HepG2 (cell line): Measurements from ENCODE around the gene MYADML2. TPM values are rescaled to one million over a fixed set of nuclear protein-coding genes. Genes with fewer than 3 reads are reported as not detected.

ENCODE experiments used
- ARNT ChIP-seq: fragments of 450-650 bp; IDR thresholded peaks from 2 replicates; pipeline ENCODE4 v1.6.1; 2017
- ESRRA ChIP-seq: sonication (generic); formaldehyde crosslinking; IDR thresholded peaks from 2 replicates; pipeline ENCODE4 v1.5.1; 2020; ENCODE audit warnings: mild to moderate bottlenecking, low read depth, missing genetic modification reagents
- RFX5 ChIP-seq: IDR thresholded peaks from 2 replicates; pipeline ENCODE4 v1.6.1; 2011; ENCODE audit warnings: low read depth, low read length, improper control_type of control experiment
- SNRNP70 ChIP-seq: fragments of 200-400 bp; formaldehyde crosslinking; IDR thresholded peaks from 2 replicates; pipeline ENCODE4 v1.6.1; 2017; ENCODE audit warnings: mild to moderate bottlenecking, low read depth, low read length, moderate library complexity
- SP4 ChIP-seq: sonication (generic); formaldehyde crosslinking; IDR thresholded peaks from 2 replicates; pipeline ENCODE4 v1.8.1; 2023; ENCODE audit warnings: mild to moderate bottlenecking, missing genetic modification reagents
- TOE1 ChIP-seq: sonication (generic); formaldehyde crosslinking; IDR thresholded peaks from 2 replicates; pipeline ENCODE4 v1.4.0; 2020; ENCODE audit warnings: mild to moderate bottlenecking, missing genetic modification reagents
- U2AF1 ChIP-seq: fragments of 200-400 bp; formaldehyde crosslinking; optimal IDR thresholded peaks from 2 replicates; pipeline ENCODE3; 2017; ENCODE audit warnings: mild to moderate bottlenecking, low read depth, low read length
- ZNF430 ChIP-seq: sonication (generic); formaldehyde crosslinking; IDR thresholded peaks from 2 replicates; pipeline ENCODE4 v1.9.0; 2021; ENCODE audit warnings: mild to moderate bottlenecking, missing genetic modification reagents
- ZNF660 ChIP-seq: sonication (generic); formaldehyde crosslinking; IDR thresholded peaks from 2 replicates; pipeline ENCODE4 v1.5.1; 2020; ENCODE audit warnings: mild to moderate bottlenecking, low read depth, missing genetic modification reagents, borderline replicate concordance
- ZNF841 ChIP-seq: sonication (generic); formaldehyde crosslinking; IDR thresholded peaks from 2 replicates; pipeline ENCODE4 v1.8.1; 2023; ENCODE audit warnings: missing genetic modification reagents, borderline replicate concordance
- polyA plus RNA-seq, 8 experiments: library from polyadenylated mRNA; depleted of rRNA in 3 of 8; stranded (reverse) in 7 of 8; unstranded in 1 of 8; fragments of >200 nt; fragmentation: Illumina TruSeq in 4 of 8; extraction: Trizol in 4 of 8; gene quantifications; 2 replicates each; pipeline versions ENCODE4 v1.2.1 to v1.2.3, GENCODE V29; 2011 to 2016; ENCODE audit warnings: low read depth in 4 of 8, missing spikeins in 1 of 8, mixed read lengths in 1 of 8; ENCODE audit not compliant: insufficient read depth in 1 of 8
- total RNA-seq, 5 experiments: library from RNA; depleted of rRNA; stranded (reverse); fragments of >200 nt; fragmentation: Illumina TruSeq; extraction: Trizol; gene quantifications; 2 replicates each; pipeline ENCODE4 v1.2.3, GENCODE V29; 2016; ENCODE audit warnings: low read depth in 1 of 5
- TF ChIP-seq, protein P1 (sequence below): sonication (generic); formaldehyde crosslinking; IDR thresholded peaks from 2 replicates; pipeline ENCODE4 v1.4.0; 2020; ENCODE audit warnings: missing genetic modification reagents
- TF ChIP-seq, protein P2 (sequence below): sonication (generic); formaldehyde crosslinking; IDR thresholded peaks from 2 replicates; pipeline ENCODE4 v1.4.0; 2020; ENCODE audit warnings: mild to moderate bottlenecking, missing genetic modification reagents
- TF ChIP-seq, protein P3 (sequence below): sonication (generic); formaldehyde crosslinking; IDR thresholded peaks from 2 replicates; pipeline ENCODE4 v1.5.1; 2020; ENCODE audit warnings: mild to moderate bottlenecking, missing genetic modification reagents, moderate library complexity
- TF ChIP-seq, protein P4 (sequence below): sonication (generic); formaldehyde crosslinking; IDR thresholded peaks from 2 replicates; pipeline ENCODE4 v1.5.1; 2020; ENCODE audit warnings: missing genetic modification reagents, mild to moderate bottlenecking, borderline replicate concordance
- TF ChIP-seq, protein P5 (sequence below): sonication (generic); formaldehyde crosslinking; IDR thresholded peaks from 2 replicates; pipeline ENCODE4 v1.8.1; 2022; ENCODE audit warnings: mild to moderate bottlenecking, missing genetic modification reagents
- TF ChIP-seq, protein P6 (sequence below): sonication (generic); formaldehyde crosslinking; IDR thresholded peaks from 2 replicates; pipeline ENCODE4 v1.8.1; 2023; ENCODE audit warnings: mild to moderate bottlenecking, moderate library complexity, missing genetic modification reagents

Gene MYADML2
- total and polyA plus RNA-seq, 2 of the 13 experiments (the other 11 are each of a cell fraction or from before 2014, with no cell fraction given), result not detected

DNA sequence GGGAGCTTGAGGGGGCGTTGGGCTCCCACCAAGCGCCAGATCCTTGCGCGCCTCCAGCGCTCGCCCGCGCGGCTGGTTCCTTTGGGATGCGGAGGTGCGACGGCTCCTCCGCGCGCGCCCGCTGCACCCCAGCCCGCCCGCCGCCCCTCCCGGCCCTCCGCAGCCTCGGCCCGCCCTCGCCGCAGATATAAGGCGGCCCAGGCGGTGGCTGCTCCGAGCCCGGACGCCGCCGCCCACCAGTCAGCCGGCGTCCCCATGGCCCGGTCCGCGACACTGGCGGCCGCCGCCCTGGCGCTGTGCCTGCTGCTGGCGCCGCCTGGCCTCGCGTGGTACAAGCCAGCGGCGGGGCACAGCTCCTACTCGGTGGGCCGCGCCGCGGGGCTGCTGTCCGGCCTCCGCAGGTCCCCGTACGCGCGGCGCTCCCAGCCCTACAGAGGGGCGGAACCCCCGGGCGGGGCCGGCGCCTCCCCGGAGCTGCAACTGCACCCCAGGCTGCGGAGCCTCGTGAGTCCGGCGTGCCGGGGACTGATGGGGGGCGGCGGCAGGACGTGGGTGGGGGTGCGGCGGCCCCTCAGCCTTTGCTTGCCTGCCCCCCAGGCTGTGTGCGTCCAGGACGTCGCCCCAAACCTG is 44.9 kb downstream of the MYADML2 start, which contains the start of gene NPB (continued):
- TF ChIP-seq, protein P1, sequence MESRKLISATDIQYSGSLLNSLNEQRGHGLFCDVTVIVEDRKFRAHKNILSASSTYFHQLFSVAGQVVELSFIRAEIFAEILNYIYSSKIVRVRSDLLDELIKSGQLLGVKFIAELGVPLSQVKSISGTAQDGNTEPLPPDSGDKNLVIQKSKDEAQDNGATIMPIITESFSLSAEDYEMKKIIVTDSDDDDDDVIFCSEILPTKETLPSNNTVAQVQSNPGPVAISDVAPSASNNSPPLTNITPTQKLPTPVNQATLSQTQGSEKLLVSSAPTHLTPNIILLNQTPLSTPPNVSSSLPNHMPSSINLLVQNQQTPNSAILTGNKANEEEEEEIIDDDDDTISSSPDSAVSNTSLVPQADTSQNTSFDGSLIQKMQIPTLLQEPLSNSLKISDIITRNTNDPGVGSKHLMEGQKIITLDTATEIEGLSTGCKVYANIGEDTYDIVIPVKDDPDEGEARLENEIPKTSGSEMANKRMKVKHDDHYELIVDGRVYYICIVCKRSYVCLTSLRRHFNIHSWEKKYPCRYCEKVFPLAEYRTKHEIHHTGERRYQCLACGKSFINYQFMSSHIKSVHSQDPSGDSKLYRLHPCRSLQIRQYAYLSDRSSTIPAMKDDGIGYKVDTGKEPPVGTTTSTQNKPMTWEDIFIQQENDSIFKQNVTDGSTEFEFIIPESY (CRISPR knock-in tag), result no peak; the same call in none of the 2 replicates
- TF ChIP-seq ARNT, result no peak
- TF ChIP-seq, protein P2, sequence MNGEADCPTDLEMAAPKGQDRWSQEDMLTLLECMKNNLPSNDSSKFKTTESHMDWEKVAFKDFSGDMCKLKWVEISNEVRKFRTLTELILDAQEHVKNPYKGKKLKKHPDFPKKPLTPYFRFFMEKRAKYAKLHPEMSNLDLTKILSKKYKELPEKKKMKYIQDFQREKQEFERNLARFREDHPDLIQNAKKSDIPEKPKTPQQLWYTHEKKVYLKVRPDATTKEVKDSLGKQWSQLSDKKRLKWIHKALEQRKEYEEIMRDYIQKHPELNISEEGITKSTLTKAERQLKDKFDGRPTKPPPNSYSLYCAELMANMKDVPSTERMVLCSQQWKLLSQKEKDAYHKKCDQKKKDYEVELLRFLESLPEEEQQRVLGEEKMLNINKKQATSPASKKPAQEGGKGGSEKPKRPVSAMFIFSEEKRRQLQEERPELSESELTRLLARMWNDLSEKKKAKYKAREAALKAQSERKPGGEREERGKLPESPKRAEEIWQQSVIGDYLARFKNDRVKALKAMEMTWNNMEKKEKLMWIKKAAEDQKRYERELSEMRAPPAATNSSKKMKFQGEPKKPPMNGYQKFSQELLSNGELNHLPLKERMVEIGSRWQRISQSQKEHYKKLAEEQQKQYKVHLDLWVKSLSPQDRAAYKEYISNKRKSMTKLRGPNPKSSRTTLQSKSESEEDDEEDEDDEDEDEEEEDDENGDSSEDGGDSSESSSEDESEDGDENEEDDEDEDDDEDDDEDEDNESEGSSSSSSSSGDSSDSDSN, result peak; percentile 41; the same call in 1 of the 2 replicates
- TF ChIP-seq, protein P3, sequence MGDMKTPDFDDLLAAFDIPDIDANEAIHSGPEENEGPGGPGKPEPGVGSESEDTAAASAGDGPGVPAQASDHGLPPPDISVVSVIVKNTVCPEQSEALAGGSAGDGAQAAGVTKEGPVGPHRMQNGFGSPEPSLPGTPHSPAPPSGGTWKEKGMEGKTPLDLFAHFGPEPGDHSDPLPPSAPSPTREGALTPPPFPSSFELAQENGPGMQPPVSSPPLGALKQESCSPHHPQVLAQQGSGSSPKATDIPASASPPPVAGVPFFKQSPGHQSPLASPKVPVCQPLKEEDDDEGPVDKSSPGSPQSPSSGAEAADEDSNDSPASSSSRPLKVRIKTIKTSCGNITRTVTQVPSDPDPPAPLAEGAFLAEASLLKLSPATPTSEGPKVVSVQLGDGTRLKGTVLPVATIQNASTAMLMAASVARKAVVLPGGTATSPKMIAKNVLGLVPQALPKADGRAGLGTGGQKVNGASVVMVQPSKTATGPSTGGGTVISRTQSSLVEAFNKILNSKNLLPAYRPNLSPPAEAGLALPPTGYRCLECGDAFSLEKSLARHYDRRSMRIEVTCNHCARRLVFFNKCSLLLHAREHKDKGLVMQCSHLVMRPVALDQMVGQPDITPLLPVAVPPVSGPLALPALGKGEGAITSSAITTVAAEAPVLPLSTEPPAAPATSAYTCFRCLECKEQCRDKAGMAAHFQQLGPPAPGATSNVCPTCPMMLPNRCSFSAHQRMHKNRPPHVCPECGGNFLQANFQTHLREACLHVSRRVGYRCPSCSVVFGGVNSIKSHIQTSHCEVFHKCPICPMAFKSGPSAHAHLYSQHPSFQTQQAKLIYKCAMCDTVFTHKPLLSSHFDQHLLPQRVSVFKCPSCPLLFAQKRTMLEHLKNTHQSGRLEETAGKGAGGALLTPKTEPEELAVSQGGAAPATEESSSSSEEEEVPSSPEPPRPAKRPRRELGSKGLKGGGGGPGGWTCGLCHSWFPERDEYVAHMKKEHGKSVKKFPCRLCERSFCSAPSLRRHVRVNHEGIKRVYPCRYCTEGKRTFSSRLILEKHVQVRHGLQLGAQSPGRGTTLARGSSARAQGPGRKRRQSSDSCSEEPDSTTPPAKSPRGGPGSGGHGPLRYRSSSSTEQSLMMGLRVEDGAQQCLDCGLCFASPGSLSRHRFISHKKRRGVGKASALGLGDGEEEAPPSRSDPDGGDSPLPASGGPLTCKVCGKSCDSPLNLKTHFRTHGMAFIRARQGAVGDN (CRISPR knock-in tag), result no peak; the same call in 1 of the 2 replicates
- TF ChIP-seq TOE1, result no peak
- TF ChIP-seq ZNF430 (CRISPR knock-in tag), result no peak
- no peak for TF ChIP-seq SNRNP70
- no peak; the same call in 1 of the 2 replicates for TF ChIP-seq ZNF841 (CRISPR knock-in tag)
- TF ChIP-seq, protein P4, sequence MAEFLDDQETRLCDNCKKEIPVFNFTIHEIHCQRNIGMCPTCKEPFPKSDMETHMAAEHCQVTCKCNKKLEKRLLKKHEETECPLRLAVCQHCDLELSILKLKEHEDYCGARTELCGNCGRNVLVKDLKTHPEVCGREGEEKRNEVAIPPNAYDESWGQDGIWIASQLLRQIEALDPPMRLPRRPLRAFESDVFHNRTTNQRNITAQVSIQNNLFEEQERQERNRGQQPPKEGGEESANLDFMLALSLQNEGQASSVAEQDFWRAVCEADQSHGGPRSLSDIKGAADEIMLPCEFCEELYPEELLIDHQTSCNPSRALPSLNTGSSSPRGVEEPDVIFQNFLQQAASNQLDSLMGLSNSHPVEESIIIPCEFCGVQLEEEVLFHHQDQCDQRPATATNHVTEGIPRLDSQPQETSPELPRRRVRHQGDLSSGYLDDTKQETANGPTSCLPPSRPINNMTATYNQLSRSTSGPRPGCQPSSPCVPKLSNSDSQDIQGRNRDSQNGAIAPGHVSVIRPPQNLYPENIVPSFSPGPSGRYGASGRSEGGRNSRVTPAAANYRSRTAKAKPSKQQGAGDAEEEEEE (CRISPR knock-in tag), result no peak
- TF ChIP-seq RFX5, result no peak
- no peak for TF ChIP-seq ZNF660 (CRISPR knock-in tag)
- TF ChIP-seq, protein P5, sequence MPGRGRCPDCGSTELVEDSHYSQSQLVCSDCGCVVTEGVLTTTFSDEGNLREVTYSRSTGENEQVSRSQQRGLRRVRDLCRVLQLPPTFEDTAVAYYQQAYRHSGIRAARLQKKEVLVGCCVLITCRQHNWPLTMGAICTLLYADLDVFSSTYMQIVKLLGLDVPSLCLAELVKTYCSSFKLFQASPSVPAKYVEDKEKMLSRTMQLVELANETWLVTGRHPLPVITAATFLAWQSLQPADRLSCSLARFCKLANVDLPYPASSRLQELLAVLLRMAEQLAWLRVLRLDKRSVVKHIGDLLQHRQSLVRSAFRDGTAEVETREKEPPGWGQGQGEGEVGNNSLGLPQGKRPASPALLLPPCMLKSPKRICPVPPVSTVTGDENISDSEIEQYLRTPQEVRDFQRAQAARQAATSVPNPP (CRISPR knock-in tag), result 0 out of 2 replicates have a peak, but pooled peaks have one; percentile 52
- TF ChIP-seq SP4 (CRISPR knock-in tag), result 0 out of 2 replicates have a peak, but pooled peaks have one; percentile 3
- TF ChIP-seq ESRRA (CRISPR knock-in tag), result no peak
- TF ChIP-seq, protein P6, sequence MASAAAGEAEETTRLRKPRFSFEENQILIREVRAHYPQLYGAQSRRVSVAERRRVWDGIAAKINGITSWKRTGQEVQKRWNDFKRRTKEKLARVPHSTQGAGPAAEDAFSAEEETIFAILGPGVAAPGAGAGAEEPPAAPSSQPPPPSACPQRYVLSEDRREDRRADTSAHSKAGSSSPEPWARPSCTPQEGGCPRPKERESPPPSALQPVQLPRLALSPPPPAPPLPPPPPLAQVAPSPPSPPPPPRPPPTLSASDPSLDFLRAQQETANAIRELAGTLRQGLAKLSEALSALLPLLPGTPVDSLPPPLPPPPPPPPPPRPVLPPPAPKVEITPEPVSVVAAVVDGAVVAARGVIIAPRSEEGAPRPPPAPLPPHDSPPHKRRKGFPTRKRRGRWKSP (CRISPR knock-in tag), result no peak
- TF ChIP-seq U2AF1, result no peak
